Measurements from ENCODE around the gene CCDC197.

Gene CCDC197

DNA sequence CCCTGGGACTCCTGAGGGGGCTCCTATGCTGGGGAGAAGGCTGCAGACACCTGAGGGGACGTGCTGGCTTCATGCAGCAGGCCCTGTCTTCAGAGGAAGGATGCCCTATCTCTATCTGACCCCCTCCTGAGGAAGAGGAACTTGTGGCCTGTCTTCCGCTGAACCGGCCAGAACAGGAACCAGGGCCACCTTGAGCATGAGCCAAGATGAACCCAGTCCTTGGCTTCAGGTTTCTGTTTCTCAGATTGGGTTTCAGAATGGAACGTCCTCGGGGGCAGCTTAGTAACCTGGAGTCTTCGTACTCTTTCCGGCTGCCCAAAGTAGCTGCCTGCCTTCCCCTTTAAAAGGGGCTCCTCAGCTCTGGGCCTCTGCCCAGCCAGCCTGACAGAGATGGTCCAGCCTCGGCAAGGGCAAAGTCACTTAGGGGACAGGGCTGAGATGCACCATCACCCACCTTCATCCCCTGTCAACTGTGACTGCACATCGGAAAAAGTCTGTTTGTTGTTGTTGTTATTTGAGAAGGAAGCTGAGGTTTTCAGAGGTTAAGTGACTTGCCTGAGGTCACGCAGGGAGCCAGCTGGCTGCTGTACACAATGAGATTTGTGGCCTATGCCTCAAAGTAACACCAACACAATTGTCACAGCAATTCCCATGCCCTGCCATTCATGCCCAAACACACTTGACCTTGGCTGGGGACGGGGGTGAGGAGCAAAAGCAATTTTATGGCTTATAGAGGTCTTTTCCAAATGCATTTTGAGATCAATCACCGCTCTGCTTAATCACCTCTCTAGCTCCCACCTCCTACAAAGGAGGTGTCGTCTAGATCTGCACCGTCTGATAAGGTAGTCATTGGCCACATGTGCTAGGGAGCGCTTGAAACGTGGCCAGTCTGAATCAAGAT lies 34.1 kb upstream of the CCDC197 start:
- no peak for DNase-seq

DNA sequence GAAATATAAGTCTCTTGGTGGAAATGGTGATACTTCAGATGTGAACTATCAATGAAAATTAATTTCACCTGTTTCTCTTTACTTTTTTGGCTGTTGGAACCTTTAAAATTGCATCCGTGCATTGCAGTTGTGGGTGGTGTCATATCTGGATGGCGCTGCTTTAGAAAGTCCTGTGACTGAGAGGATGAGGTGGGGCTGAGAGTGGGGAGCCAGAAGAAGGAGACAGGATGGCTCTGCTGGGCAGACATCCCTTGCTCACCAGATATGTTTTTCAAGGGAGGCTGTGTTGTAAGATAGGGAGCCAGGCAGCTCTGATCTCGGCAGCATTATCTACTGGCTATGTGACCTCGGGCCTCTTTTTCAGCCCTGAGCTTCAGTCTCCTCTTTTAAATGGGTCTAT lies 33.4 kb upstream of the CCDC197 start:
- no peak for DNase-seq

DNA sequence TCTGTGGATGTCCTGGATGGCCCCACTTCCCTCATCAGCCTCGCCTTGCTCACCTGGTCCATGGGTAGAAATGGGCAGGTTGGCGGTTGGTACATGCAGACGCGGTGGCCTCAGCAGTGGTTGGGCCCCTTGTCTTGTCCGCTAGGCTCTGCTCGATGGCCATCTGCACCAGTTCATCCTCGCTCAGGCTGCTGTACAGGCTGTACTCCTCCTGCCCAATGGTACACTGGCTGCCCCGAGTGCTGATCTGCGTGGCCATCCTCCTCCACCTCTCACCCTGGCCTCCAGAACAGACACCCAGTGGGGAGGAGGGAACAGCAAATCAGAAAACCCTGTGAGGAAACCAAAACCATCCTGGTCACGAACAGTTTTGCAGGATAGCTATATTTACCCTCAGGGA lies 32.8 kb upstream of the CCDC197 start:
- no peak for DNase-seq

DNA sequence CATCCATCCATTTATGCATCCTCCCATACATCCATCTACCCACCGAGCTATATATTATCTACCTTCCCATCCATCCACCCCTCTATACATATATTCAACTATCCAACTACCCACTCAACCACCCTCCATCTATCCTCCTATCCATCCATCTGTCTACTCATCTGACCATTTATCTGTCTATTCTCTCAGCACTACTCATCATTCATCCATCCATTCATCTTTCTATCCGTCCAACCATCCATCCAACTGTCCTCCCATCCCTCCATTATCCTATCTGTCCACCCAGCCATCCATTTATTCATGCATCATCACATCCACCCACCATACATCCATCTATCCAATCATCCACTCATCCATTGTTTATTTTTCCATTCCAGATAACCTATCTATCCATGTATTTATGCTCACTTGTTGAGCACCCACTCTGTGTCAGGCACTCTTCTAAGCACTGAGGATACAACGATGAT lies 32.2 kb upstream of the CCDC197 start:
- no peak for DNase-seq

DNA sequence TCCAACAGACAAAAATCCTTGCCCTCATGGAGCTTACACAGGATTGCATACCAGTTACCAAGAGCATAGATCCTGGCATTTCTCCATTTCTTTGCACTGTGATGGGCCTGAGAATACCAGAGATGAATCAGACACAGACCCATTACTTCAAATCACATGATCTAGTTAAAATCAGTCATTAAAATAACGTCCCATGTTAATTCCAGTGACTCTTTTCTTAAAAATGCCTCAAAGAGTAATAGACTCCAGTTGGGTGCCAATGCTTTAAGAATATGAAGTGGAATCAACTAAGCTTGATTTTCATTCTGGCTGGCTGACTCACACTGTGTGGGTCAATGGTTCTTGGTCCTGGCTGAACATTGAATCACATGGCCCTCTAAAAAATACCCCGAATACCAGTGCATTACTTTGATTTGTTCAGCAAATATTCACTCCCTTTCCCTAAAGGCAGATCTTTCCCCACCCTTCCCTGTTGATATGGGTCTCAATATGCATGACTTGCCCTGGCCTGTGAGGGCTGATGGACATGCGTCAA lies 31.7 kb upstream of the CCDC197 start:
- DNase-seq = no peak

DNA sequence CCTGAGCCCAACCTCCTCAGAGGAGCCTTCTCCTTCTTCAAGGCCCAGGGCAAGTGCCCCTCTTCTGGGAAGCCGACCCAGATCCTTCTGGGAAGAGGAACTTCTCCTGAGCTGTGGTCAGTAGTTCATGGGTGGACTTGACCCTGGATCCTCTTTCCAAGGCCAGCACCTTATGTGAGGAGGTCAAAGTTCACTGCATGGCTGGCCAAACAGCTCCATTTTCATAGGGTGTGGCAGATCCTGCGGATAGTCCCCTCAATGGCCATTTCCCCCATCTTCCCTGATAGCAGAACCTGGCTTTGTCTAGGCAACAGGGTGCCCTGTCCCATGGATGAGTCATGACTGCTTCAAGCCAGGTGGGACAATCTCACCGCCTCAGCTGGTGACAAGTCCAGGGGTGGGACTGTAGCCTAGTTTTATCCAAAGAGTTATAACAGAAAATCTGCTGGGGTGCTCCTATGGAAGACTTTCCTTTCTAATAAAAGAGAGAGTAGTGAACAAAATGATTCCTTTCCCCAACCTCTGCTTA lies 31.1 kb upstream of the CCDC197 start:
- no peak for DNase-seq

DNA sequence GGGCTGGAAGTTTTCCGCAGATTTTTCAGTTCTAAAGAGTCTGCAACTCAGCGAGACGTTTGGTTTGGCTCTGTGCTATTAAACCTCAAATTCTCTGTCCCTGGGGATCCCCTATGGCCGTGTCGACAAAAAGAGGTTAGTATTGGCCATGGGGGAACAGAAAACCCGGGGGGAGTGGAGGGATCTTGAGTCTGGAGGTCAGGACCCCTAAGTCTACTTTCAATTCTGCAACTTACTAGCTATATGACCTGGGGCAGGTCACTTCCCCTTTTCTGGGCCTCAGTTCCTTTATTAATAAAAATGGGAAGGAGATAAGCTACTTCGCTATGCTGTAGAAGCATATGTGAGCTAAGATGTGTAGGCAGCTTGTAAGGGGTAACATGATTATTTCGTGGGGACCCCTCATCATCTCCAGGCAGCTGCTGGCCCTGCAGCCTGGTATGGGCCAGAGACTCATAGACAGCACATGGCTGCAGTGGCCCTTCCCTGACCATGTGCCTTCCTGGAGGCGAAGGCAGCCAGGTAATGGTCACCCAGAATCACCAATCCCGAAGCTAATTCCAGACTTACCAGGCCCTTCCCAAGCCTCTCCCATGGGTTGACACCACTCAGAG lies 29.4 kb upstream of the CCDC197 start:
- no peak for DNase-seq

DNA sequence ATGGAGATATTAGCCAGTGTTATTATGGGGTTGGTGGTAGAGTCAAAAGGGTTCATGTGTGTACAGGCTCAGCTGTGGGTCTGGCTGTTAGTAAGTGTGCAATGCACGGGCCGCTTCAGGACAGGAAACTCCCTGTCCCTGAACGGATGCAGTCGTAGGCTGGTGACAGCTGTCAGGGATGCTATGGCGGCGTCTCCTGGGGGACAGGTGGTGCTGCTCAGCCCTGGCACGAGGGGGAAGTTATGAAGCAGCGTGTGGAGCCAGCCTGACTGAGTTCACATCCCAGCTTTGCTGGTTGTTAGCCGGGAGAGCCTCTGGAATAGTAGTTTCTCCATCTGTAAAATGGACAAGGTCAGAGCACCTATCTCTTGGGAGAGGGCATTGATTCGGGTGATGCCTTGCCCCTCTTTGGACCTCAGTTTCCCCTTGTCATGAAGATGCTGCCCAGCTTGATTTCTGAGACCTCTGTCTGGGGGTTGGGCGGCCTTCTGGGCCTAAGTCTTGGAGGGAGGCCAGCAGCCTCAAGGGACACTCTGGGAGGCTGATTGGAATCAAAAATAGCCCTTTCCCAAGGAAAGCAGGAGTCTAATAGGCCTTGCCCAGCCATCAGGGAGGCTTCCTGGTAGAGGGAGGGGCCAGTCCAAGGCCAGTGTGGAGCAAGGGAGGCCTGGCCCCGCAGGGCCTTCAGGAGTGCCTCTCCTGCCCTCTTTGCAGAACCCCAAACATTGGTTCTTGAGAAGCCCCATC lies 27.8 kb upstream of the CCDC197 start:
- DNase-seq = no peak

DNA sequence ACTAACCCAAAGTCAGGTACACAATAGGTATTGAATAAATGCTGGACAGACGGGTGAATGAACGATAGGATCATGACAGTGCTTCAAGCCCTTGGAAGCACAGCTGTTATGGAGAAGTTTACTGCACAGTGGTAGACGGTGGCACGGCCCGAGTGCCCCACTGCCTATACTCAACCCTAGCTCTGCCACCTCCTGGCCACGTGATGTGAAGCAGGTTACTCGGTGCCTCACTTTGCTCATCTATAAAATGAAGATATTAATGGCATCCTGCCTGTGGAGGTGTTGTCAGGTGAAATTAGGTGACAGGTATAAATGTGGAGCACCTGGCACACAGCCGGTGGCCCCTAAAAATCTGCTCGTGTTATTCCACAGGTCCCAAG lies 26.5 kb upstream of the CCDC197 start:
- no peak for DNase-seq

DNA sequence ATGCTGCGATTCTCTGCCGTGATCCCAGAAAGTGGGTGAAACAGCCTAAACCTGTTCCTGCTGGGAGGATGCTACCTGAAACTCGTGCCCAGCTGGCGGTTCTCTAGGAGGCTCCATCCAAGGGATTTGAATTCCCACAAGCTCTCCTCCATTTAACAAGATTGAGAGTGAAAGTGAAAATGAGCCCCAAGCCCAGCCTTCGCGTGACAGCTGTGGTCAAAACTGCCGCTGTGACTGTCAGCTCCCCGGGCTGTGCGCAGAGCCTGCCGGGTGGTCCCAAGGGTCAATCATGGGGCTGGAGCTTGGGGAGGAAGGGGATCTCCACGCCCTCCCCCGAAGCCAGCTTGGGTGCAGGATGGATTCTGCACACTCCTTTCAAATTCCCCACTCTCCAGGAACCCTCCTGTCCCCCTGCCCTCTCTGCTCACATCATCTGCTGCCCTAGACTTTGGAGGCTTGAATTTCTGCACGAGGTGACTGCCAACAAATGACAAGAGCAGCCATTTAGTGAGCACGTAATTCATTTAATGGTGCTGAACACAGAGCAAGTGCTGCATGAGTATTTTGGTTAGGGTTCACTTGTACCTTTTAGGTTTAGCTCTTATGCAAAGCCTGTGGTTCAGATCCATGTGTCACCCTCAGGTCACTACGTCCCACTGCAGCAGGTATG lies 26.0 kb upstream of the CCDC197 start:
- no peak for DNase-seq

DNA sequence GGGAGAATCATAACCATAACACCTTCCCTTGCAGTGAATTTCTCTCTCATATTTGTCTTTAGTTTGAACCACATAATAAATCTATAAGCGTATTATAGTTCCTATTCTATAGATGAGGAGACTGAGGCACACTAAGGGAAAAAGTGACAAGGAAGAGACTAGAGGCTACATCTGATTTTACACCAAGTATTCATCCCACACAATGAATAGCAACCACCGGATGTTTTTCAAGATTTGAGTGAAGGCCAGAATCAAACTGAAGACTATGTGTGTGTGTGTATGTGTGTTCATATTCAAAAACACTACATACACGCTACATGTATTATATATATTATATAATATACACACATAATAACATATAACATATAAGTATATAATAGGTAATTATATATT lies 25.5 kb upstream of the CCDC197 start:
- no peak for DNase-seq

DNA sequence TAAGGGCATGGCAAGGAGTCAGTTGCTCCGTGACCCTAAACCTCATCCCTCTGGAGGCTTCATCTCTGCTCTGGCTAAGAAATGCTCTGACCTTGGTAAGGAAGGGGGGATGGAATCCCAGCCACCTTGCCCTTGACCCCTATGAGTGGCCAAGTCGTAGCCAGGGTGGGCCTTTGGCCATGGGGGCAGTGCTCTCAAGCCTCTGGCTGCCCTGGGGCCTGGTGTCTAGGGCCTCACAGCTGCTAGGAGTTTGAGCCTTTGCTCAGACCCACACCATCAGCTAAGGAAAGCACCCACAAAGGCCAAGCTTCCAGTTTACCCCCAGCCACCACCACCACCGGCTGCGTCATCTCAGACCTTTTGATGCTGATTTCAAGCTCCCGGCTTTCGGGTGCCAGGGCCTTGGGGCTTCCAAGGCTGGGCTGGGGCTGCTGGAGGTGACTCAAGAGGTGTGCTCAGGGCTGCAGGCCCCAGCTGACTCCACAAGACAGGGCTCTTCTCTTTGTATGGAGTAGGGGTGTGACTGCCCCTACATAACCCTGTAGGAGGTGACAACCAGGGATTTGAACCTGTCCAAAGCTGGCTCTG lies 24.4 kb upstream of the CCDC197 start:
- no peak for DNase-seq

DNA sequence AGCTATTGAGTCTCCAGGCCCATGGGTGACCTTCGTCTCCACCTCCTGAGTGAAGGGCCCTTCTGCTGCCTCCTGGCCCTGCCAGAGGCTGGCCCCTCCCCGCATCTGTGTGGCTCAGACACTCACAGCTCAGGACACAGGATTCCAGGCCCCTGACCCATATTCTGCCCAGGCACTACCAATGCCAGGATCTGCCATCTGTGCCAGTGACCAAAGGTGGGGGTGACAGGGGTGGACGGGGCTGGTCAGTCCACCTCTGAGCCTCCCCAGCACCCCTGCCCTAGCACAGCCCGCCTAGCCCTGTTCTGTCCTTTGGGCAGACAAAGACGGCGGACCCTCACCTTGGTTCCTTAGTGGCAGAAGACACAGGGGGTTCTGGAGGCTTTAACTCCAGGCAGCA lies 23.5 kb upstream of the CCDC197 start:
- DNase-seq = no peak

DNA sequence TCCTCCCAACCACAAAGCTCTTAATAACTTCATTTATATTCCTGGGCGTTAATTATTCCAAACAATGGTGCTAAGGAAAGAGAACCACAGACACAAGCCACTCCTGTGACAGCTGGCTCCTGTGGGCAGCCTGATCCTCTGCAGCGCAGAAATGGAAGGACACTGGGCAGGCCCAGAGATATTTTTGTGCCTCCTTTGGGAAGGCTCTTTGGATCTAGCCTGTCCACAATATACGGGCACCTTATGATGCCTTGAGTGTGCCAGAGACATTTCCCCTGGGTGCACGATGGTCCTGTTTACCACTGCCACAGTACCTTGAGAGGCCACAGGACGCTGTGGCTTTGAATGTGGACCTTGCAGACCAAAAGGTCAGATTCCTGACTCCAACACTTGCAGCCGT lies 22.8 kb upstream of the CCDC197 start:
- DNase-seq = no peak

DNA sequence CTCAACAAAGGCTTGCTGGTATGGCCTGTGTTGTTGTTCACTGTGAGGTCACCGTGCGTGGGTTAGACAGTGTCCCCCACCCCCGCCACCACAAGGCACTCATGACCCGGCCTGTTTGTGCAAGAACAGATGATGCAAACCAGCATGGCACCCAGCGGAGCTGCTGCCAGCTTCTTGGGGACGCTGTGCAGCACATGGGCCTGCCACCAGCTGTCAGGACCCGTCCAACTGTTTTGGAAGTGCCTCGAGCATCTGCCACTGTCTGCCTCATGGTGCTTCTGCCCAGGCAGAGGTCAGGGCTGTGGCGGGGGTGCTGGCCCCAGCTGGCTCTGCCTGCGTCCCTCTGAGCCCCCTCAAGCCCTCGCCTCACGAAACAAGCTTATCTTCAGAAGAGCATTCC lies 22.3 kb upstream of the CCDC197 start:
- no peak for DNase-seq

DNA sequence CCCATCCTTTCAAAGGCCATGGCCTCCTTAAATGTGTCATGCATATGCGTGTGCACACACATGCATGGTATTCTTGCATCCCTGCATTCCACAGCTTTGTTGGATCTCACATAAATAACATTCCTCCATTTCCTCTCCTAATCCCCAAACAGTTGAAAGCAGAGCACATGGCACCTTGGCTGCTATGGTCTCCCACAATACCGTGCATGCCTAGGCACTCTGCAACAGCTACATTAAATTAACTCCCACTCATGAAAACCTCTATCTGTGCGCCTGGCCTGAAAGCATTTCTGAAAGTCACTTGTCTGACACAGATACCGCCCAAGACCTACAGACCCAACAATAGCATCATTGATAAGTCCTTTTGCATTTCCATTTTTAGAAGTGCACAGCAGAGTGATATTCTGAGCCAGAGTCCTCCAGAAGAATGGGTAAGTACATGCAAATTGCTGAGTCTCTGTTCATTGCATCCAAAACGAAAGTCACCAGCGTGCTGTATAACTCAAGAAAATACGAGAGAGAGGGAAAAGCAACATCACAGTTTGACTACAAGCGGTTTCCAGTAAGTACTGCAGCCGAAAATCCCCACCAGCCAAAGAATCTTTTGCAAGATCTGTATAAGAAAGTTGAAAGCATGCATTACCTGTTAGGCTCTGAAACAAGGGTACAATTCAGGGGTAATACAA lies 21.2 kb upstream of the CCDC197 start:
- no peak for DNase-seq

DNA sequence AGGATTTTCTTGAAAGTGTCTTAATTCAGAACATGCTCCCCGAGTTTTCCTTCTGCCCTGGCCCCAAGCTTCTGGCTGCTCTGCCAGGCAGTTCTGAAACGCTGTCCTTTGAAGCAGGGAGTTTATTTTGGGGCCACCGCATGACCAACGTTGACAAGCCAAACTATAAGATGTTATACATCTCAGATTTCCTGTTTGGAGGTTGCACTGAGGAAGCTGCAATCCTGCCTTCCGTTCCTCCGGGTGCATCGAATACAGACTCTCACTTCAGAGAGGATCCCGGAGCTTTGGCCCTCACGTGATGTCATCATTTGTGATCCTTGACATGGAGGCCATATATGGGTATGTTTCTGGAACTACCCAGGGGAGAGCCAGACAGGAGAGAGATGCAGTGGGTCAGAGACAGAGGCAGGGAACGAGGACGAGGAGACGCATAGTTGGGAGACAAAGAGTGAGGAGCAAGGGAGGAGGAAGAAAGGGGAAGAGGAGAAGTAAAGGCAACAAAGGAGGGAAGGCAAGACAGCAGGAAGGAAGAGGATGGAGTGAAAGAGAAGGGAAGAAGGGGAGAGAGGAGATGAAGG lies 20.5 kb upstream of the CCDC197 start, which contains the start of gene ASB2:
ASB2 (minus strand) TSS at position 94 of the 581 bp plus-strand sequence. CDS start 12,031 bp downstream, outside the sequence.
- no peak for DNase-seq

DNA sequence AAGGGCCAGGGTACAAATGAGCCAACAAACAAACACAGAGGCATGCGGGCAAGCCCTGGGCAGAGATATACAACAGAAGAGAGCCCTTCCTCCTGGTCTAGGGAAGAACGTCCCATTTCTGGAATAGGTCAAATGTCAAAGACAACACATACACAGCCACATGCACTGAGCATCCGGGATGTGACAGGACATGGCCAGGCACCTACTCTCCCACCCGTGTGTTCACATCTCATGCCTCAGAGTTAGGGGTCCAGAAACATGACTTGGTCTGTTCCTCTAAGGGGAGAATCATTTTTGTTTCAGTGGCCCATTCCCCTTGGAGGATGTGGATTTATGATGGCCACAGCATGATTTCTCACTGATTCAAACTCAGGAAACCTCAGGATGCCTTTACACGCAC lies 19.9 kb upstream of the CCDC197 start:
- no peak for DNase-seq

DNA sequence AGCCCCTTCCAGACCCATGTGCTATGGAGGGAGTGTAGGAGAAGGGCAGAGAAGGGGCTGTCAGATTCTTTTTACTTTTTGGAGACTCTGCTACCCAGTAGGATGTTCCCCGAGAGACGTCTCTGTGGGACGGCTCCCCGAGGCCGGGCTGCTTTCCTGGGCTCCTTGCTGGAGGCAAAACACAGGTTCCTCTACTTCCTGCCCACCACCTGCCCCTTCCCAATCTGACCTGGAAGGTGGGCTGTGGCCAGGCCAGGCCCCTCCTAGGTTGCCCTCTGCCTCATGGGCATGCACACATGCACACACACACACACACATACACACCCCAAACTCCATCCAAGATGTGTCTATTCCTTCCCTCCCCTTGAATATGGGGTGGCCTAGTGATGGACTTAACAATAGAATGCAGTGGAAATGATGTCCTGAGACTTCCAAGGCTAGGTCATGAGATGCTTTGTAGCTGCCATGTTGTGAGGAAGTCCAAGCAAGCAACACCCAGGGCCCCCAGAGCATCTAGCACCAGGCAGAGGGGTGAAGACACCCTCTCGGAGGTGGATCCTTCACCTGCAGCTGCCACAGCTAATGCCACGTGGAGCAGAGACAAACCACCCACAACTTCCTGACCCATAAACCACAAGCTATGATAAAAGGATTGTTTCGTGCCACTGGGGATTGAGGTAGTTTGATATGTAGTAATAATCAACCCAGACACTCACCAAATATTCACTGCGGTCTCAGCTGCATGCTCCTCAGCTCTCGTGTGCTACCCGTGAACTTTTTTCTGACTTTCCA lies 19.1 kb upstream of the CCDC197 start:
- DNase-seq = no peak

DNA sequence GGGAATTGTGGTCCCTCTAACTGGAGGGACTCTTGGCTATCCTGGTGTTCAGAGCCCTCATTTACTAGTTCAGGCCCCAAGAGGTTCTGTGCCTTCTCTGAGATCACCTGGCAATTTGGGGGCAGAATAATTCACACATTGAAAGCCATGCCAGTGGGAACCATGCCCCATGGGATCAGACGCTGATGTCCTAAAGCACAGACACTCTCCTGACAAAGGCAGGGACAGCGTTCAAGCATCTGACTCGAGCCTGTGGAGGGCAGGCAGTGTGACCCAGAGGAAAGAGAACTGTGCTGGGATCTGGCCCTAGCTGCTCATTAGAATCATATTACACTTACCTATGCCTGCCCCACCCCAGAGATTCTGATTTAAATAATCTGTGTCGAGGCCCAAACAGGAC lies 18.4 kb upstream of the CCDC197 start:
- DNase-seq = no peak
